Ammon's horn (tissue), 1 donor: ENCODE data around the gene SELENBP1.
A peak's percentile ranks its signal among the peaks of the same experiment; 100 is the strongest.

Source experiments
- DNase-seq: peaks from one replicate; pipeline ENCODE4 v3.0.0-alpha.2; 2016; ENCODE audit warnings: low spot score

Gene SELENBP1

GRCh38 chr1:151343587-151343986, 28.9 kb downstream of the SELENBP1 start:
- DNase-seq = no peak

- DNase-seq = no peak
Measured at GRCh38 chr1:151342569-151342968, 29.9 kb downstream of the SELENBP1 start.

DNA sequence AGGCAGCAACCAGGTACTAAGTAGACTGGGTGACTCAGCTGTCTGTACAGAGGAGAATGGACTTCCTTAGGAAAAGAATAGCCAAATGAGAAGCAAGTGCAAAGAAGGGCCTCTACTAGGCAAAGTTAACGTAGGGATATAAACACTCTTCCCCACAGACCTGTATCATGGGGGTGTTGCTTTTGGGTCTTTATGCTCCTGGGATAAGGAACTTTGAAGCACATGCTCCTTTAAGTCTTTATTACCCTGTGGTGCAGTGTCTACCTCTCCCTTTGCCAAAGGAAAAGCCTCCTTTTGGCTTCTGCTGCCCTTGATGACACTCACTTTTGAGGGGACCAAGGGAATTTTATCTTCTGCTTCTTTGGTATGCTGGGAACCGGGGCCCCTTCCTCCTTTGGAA, 30.5 kb downstream of the SELENBP1 start:
- no peak for DNase-seq

- DNase-seq = peak; percentile 94
Measured at GRCh38 chr1:151340870-151341754, 31.4 kb downstream of the SELENBP1 start.

DNA sequence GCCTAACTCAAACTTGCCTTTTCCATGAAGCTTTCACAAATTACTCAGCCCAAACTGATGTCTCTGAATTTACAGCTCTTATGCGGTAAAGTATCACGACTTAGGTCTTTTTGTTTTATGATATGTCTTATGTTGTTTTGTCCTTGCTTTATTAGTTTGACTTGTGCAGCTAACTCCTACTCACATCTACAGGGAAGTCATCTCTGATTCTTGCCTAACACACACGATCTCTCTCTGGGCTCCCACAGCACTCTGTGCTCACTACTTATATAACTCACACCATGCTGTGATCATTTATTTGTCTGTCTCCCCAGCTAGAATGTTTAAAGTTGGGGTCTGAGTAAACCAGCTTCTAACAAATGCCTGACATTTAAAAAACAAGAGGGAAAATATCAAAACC, 35.9 kb downstream of the SELENBP1 start:
- DNase-seq = no peak

- DNase-seq = no peak
Measured at GRCh38 chr1:151334822-151335221, 37.7 kb downstream of the SELENBP1 start.

GRCh38 chr1:151327903-151328674, 44.4 kb downstream of the SELENBP1 start:
- DNase-seq = no peak

DNA sequence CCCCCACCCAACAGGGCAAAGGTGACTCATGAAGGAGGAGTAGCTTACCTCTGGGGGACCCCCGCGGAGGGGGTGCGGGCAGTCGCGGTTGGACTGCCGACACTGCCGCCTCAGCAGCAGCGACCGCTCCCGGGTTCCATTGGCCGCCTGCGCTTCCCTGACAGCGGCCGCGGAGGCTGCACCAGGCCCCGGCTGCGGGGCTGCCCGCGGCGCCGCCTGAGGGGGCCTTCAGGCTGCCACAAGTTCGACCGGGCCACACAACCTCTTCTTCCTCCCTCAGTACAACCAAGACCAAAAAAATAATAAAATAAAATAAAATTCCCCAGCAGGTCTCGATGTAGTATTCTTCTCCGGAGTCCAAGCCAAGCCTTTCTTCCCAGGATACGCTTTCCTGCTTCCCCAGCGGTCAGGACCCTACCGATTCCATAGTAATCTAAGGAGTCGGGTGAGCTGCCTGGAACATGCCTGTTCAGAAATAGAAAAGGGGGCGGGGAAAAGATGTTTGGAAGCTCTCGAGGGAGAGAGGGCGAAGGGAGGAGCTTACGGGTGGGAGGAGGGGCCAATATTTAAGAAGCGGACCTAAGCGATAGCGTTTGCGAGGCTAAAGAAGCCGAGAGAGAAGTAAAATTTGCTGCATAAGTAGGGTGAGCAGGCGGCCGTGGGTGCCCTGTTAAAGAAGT, 45.1 kb downstream of the SELENBP1 start, which contains the start of gene PI4KB:
PI4KB (minus strand) TSS at position 194 of the 680 bp plus-strand sequence. CDS start 10,935 bp downstream, outside the sequence.
- DNase-seq = peak; percentile 98

- peak; percentile 64 for DNase-seq
Measured at GRCh38 chr1:151326619-151327222, 45.8 kb downstream of the SELENBP1 start.

DNA sequence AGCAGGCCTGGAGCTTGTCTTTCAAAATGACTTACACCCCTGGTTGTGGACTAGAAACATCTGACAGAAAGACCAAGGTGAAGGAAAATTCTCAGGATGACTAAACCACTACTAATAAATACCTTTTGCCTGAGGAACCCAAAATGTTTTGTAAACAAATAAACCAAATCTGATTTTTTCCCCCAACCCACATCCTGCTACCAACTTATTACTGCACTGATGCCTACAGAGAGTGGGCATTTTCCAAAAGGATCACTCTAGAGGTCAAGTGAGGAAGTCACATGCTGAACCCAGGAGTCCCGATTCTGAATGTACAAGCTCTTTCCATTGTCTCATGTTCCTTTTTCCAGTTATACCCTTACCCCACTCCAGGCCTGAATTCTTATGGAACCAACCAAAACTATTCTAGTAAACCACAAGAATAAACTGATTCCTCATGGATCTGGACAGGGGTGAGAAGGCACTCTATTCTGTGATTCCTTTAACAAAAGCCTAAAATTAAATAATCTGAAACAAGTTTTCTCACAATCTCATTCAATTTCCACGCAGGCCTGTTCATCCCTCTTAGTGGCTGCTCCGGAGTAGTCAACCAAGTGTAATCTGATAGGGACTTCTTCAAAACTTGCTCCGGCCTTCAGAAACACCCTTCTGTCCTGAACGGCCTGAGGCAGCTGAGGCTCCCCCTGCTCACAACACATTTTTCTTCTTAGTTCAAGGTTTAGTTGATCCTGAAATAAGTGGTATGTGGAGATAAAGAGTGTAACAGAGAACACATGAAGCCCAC, 46.7 kb downstream of the SELENBP1 start:
- DNase-seq = no peak

GRCh38 chr1:151325231-151325630, 47.3 kb downstream of the SELENBP1 start:
- no peak for DNase-seq

DNA sequence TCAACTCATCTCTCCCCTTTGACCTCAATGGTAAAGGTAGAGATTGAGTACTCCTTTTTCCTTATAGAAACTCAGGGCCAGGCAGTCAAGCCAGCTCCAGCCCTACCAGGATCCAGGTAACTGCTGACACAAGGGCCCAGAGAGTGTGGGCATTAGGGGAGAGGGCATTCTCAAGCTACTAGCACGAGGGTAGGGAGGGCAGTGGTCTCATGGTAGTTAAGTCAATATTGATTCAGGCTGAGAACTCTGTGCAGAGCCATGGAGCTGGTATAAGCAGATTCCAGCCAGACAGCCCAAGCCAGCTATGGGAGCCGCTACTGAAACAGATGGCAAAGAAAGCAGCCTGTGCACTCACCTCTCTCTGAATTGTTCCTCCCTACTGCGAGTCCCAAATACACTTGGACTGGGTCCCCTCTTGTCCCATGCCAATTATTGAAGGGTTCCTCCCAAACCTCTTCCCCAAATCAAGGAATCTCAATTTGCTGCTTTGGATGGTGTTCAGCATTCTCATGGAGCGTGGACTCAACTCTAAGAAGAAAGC, 48.0 kb downstream of the SELENBP1 start:
- DNase-seq = no peak

- no peak for DNase-seq
Measured at GRCh38 chr1:151318975-151319374, 53.5 kb downstream of the SELENBP1 start.

DNA sequence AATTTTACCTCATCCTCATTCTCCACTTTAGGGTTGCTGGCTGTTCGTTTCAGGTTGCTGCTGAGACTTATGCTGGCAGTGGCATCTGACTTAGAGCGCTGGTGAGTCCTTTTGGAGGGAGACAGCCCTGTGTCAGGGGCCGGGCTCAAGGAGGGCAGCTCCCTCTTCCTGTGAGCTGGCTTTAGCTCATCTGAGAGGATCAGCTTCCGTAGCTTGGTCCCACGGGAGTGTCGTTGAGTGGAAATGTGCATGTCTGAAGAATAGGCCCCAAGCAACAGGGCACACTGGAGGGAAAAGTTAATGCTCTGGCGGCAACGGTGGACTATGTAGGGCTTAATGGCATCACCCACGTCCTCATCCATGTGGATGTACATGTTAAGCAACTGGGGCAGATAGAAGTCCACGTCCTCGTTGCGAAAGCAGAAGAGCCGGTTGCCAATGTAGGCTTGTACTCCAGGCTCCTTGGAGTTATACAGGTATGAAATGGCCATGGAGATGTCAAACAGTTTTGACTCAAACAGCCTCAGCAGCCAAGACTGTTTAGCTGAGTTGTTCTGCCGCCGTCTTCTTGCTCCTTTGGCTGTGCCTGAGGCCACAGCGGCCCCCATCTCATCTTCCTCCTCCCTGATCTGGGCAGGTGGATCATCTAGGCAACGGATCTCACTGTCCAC, 56.8 kb downstream of the SELENBP1 start:
- DNase-seq = no peak
